GM18508 (cell line): Measurements from ENCODE around the gene EYS.

Experiments
- ATAC-seq: cut with Tn5 transposase; IDR thresholded peaks from one replicate; pipeline ENCODE4 v1.9.1; 2021; ENCODE audit warnings: moderate number of reproducible peaks; ENCODE audit not compliant: insufficient read depth, unreplicated experiment

EYS gene

DNA sequence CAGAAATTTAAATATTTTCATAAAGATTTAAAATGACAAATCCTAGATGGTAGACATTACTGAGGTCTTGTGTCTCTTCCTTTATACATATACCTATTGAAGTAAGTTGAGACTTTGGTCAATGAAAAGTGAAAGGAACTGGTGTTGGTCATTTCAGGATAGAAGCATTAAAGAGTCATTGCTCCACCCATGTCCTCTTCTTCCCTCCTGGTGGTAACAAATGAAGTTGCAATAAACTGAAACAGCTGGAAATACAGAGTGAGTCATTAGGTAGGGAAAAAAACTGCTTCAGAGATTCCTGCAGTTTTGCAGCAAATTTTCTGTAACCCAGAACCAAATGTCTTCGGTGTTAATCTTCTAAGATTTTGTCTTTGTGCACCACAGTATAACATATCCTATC lies 448.0 kb downstream of the EYS start:
- no peak for ATAC-seq

DNA sequence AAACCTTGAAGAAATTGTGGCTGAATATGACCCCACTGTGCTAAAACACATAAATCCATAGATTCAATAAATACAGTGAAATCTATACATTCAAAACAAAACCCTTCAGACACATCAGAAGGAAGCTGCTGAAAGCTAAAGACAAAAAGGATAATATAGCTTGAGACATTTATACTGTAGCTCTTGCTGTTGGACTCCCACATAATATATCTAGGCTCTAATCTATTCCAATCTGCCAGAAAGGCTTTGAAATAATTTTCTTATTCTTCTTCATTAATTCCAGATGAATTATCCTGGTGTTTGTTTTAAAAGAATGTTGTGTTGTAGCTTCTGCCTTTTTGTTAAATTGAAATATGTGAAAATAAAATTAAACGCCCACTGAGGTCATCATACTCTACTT lies 454.0 kb downstream of the EYS start:
- ATAC-seq = no peak

DNA sequence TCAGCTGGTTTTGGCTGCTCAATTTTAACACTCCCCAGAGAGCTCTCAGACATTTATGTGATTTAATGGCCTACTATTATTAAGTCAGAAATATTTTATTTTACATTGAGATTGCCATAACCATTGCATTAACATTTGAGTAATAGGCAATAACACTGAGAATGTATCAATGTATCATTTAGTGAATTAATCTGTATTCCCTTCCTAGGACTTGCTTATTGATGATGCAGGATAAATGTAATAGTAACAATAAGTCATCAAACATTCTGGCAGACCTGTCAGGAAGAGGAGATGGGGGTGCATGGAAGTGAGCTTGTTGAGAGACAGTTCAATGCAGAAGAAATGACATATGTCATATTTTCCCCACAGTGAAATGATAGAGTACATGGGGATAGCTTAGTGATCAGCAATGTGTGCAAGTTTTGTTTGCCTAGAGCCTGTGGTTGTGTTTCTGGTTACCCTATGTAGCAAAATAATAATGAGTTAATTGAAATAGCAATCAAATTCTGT lies 458.9 kb downstream of the EYS start:
- no peak for ATAC-seq

DNA sequence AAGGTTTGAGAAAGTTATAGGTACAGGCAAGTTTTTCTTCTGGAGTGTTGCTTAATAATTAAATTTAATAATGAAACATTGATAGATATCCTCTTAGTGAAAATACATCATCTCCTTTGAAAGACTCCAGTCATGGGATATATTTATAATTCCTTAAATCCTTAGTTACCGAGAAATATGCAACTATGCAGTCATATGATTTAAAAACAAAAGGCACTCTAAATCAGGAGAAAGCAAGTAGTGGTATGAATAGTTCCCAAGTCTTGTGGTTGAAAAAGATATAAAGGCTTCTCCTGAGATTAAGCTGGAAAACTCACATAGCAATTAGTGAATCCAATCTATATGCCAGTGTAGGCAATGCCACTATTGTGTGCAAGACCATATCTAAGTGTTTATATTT lies 475.4 kb downstream of the EYS start:
- ATAC-seq = no peak

DNA sequence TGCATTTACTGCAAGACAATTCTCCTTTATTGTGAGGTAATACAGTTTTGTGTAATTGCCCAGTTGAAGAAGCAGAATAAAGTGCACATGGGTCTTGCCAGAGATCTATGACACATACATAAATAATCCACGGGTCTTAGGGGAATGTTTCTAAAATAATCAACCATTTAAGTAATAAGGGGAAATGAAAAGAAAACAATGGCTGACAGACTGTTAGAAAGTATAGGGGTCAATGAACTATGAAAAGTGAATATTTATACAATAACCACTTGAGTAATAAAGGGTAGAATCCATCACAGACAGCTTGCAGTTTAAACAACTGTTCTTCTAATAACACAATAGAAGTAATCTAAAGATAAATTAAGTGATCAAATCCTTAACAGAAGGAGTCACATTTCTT lies 477.2 kb downstream of the EYS start:
- ATAC-seq = no peak

DNA sequence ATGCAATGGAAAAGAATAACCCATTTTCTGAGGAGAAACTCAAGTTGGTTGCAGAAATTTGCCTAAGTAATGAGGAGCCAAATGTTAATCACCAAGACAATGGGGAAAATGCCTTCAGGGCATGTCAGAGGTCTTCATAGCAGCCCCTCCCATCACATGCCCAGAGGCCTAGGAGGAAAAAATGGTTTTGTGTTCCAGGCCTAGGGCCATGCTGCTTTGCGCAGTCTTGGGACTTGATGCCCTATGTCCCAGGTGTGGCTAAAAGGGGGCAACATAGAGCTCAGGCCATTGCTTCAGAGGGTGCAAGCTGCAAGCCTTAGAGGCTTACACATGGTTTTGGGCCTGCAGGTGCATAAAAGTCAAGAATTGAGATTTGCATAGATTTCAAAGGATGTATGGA lies 485.9 kb downstream of the EYS start:
- no peak for ATAC-seq

DNA sequence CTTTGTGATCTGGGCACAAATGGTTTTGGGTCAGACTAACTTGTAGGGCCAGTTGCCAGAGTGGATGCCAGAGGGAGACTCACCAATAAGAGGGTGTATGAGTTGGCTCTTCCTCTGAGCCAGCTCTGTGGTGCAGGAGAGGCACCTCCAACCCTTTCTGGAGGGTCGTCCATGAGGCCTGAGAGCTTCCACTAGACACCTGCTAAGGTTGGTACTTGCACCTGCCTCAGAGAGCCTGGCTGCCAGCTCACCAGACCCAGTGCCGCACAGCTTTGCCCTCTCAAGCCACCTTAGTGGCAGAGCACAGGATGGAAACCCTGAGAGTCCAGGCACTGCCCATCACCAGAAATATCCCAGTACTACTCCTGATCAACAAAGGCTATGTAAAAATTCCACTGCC lies 504.3 kb downstream of the EYS start:
- ATAC-seq = no peak

DNA sequence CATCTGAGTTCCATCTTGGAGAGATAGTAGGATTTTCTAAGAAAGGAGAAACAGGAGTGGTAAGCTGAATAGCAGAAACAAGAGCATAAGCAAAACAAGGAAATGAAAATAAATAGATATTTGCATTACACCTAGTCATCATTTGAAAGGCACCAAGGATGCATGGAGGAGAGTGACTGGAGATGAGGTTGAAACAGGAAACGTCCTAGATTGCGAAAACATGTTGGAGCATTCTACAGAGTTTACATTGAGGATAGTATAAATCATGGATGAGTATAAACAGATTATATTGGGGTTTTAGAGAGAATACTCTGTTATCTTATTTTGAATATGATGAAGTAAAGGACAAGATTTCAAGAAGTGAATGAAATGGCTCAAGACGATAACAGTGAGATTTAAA lies 507.3 kb downstream of the EYS start:
- no peak for ATAC-seq

DNA sequence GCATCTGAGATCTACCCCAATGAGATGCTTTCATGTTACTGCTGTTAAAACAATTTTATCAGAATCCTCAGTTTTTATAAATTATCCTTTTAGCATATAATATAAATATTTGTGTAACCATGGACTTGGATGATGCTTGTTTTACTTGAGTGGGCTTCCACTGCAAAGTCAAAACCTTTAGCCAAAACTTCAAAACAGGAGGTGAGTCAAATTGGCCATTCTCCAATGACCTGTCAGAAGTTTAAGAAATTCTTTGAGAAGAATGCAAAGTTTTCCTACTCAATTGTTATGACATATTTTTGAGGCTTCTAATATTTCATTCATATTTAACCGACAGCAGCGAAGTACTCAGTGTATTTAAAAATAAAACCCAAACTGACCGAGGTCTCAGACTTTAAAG lies 507.9 kb downstream of the EYS start:
- ATAC-seq = no peak

DNA sequence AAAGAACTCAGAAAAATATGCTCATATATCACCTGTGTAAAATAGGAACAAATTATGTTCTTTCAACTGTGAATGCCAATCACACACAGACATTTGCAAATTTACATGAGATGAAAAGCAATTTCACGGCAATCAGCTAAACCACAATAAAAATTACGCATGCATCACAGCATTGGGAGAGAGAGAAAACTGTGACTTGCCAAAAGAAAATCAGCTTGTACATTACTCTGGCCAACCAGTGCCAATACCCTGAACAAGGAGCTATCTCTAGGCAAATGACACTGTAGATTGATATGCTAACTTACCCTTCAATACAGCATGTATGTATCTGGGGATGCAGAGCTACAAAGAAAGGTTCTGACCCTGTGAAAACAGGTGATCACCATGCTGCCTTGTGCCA lies 515.6 kb downstream of the EYS start:
- ATAC-seq = no peak

DNA sequence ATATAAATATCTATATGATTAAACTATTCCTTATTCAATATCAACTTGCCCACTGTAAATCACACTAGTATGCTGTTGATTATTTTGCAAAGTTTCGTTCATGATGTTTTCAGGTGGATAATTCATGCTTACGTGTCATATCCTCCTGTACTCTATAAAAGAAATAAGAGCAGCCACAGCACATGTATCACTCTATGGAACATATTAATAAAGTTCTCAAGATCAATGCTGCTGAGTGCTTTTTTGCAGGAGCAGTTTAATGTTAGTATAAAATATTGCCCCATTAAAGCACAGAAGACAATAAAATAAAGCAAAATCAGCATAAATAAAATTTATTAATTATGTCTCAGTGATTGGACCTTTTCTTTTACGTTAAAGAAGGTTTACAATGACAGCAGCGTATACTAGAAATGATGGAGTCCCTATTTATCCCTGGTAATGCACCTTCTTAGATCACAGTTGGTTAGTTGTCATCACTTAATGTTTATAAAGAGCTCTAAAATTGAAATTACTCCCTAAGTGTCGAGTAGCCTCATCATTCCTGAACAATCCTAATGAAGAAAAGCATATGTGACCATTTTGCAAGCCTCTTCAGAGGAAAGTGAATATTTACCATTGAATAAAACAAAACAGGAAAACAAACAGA lies 517.7 kb downstream of the EYS start:
- ATAC-seq = no peak

DNA sequence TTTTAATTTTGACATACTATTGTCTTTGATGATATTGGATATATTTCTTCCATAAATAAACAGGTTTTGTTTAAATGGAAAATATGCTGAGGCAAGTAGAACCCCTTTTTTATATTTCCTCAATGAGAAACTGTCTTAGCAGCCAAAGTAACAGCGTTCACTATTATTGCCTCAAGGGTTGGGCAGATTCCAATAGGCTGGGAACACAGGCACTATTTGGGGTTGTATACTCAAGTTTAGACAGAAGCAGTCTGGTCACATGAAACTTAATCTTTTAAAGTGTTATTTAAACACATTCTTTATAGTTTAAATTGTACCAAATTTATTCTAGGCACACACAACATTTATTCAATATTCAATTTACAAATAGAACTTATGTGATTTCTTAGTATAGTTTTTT lies 520.2 kb downstream of the EYS start:
- ATAC-seq = no peak

DNA sequence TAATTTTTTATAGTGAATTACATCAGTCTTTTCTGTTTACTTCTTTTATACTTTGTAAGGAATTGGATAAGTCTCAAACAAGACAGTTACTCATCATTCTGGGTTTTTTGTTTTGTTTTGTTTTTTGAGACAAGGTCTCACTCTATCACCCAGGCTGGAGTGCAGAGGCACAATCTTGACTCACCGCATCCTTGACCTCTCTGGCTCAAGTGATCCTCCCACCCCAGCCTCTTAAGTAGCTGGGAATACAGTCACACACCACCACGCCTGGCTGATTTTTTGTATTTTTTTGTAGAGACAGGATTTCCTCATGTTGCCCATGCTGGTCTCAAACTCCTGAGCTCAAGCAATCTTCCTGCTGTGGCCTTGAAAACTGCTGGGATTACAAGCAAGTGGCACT lies 524.3 kb downstream of the EYS start:
- ATAC-seq = no peak

DNA sequence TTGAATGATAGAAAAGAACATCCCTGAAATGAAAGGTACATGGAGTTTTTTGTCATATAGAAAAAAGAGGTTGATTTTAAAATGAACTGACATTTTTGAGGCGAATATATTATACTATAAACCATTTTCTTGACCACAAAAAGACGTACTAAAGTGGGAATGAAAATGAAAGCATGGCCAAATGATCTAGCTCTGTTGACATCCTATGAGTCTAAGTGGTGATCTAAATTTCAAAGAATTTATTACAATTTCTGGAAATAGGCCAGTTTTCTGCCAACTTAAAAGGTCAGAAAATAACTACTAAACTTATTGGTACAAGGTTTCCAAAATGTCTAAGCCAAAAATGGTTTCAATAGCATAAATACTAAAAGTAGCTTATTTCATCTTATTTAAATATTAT lies 536.8 kb downstream of the EYS start:
- no peak for ATAC-seq

DNA sequence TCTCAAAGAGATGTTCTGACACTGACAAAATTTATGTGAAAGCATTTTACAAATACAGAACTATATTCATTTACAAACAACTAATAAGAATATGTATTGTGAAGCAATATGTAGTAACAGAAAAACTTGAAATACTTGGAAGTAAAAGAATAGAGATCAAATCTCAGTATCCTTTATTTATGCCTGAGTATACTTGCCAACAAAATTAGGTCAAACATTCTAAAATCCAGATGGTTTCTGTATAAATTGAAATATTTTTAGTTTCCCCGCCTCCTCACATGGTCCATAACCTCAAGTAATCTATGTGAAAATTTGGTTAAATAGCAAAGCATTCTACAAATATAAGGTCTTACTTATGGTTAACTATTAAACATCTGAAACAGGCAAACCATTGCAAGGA lies 545.4 kb downstream of the EYS start:
- no peak for ATAC-seq

DNA sequence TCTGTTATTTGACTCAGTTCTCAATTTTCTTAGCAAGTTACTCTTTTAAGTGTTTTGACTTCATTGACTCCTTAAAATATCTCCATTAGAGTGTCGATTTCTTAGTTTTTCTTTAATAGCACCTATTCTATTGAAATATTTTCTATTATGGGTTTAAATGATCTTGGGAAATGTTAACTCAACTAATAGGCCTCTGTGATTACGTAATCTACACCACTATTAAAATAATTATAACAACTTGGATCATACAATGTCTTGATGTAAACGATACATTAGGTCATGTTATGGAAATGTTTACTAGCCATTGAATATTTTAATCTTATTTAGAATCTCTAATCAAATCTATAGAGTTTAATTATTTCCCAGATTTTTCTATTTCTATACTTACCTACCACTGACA lies 550.0 kb downstream of the EYS start:
- ATAC-seq = no peak

DNA sequence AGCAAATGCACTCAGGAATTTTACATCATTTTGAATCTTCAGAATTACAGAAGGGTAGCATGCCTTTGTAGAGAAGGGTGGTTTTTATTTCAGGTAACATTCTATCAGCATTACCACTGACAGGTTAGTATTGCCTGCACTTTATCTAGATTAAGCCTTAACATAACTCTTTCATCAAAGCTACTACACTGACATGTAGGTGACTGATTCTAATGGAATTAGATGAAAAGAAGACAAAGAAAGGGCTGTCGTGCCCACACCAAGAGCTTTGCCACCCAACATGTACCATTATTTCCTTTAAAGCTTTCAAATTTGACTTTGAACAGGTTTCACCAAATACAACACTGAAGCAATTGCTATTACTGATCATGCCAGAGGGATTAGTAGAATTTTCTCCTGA lies 551.9 kb downstream of the EYS start:
- ATAC-seq = no peak

DNA sequence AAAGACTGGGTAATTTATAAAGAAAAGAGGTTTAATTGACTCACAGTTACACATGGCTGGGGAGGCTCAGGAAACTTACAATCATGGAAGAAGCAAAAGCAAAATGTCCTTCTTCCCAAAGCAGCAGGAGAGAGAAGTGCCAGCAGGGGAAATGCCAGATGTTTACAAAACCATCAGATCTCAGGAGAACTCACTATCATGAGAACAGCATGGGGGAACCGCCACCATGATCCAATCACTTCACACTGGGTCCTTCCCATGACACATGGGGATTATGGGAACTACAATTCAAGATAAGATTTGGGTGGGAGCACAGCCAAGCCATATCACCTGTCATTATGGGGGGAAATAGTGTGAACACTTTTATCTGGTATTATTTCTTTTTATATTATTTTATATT lies 557.2 kb downstream of the EYS start:
- ATAC-seq = no peak

DNA sequence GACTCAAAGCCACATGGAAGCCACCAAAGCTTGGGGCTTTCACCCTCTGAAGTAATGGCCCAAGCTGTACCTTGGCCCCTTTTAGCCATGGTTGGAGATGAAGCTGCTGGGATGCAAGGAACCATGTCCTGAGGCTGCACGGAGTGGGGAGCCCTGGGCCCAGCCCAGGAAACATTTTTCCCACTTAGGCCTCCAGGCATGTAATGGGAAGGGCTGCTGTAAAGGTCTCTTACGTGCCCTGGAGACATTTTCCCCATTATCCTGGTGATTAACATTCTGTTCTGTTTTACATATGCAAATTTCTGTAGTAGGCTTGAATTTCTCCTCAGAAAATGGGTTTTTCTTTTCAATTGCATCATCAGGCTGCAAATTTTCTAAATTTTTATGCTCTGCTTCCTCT lies 558.2 kb downstream of the EYS start:
- no peak for ATAC-seq

DNA sequence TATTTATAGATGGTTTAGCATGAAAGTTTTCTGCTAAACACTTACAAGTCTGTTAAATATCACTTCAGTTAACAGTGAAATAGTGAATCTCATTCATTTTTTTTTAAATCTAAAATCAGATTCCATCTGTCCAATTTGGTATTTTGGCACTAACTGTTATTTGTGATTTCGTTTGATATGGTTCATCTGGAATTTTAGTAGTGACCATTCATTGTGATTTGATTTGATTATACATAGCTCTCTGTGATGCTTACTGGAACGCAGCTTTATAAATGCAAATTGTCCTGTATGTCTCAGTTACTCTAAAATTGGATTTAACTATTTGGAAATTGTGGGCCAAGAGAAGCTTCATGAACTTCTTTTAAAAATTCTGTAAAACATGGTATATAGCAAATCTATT lies 571.5 kb downstream of the EYS start:
- no peak for ATAC-seq

DNA sequence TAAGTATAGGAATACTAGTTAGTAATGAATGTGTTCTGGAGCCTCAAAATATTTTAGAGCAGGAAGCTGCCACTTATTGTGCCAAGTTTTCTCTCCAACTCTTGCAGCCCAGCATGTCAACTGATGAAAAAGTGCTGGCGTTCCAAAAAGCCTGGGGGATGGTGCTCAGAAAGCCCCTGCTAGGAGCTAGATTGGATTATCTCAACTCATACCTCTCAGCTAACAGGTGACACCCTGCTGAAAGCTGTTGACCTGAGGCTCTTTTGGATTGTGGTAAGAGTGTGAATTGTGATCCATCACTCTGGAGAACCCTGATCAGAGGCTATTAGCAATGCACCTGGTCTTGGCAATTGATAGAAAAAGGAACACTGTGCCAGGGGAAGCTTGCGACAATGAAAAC lies 580.4 kb downstream of the EYS start:
- no peak for ATAC-seq

DNA sequence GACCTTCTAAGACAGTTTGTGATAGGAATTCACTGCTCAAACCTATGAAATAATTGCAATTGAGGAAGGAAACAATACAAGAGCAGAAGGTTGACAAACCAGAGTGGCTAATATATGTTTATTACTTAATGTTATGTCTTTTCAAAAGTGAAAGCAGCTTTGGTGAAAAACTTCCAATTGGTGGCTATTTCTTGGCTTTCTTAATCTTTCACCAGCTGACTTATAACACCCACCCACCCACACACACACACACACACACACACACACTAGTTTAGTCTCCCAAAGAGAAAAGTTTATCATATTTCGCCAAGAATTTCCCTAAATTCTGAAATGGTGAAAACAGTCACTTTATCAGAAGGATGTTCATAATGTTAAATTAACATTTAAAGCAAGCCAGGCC lies 583.5 kb downstream of the EYS start:
- ATAC-seq = no peak
